Raji (cell line): ENCODE measurements around the gene MYO1H.

Experiments used
- POLR2A ChIP-seq: IDR thresholded peaks from 2 replicates; pipeline ENCODE4 v1.6.1; 2011; ENCODE audit warnings: low read depth, low read length, control low read depth; ENCODE audit not compliant: insufficient read depth

The MYO1H gene

GRCh38 chr12:109330282-109331230, 17.1 kb upstream of the MYO1H start:
- no peak for TF ChIP-seq POLR2A

GRCh38 chr12:109331301-109331952, 16.3 kb upstream of the MYO1H start:
- TF ChIP-seq POLR2A: no peak

GRCh38 chr12:109334887-109335286, 12.8 kb upstream of the MYO1H start:
- TF ChIP-seq POLR2A: no peak

- TF ChIP-seq POLR2A: no peak
These were observed 11.1 kb upstream of the MYO1H start for GRCh38 chr12:109336593-109336992.

- no peak for TF ChIP-seq POLR2A
These were observed 4.0 kb upstream of the MYO1H start for GRCh38 chr12:109343677-109344076.

- TF ChIP-seq POLR2A: no peak
These were observed 2.3 kb upstream of the MYO1H start for GRCh38 chr12:109345428-109345827.

- no peak for TF ChIP-seq POLR2A
These were observed 780 bp upstream of the MYO1H start for GRCh38 chr12:109346920-109347319.

GRCh38 chr12:109352184-109352583, 4.5 kb downstream of the MYO1H start:
- TF ChIP-seq POLR2A: no peak

- no peak for TF ChIP-seq POLR2A
These were observed 8.9 kb downstream of the MYO1H start for GRCh38 chr12:109356577-109356976.

- TF ChIP-seq POLR2A: no peak
These were observed 9.3 kb downstream of the MYO1H start for GRCh38 chr12:109357032-109357431.

- TF ChIP-seq POLR2A: no peak
These were observed 10.6 kb downstream of the MYO1H start for GRCh38 chr12:109358154-109358869.

- TF ChIP-seq POLR2A: no peak
These were observed 11.5 kb downstream of the MYO1H start for GRCh38 chr12:109359131-109359690.

- no peak for TF ChIP-seq POLR2A
These were observed 22.1 kb downstream of the MYO1H start for GRCh38 chr12:109369831-109370230.

GRCh38 chr12:109377139-109377685, 29.5 kb downstream of the MYO1H start:
- no peak for TF ChIP-seq POLR2A

GRCh38 chr12:109378569-109378968, 30.9 kb downstream of the MYO1H start:
- TF ChIP-seq POLR2A: no peak
